GM21447 (cell line): Measurements from ENCODE around the gene SETBP1.

ENCODE experiments used
- ATAC-seq: cut with Tn5 transposase; IDR thresholded peaks from one replicate; pipeline ENCODE4 v1.9.1; 2021; ENCODE audit not compliant: unreplicated experiment

The SETBP1 gene

GRCh38 chr18:44921974-44922373 lies 241.3 kb downstream of the SETBP1 start:
- no peak for ATAC-seq

- no peak for ATAC-seq
These were observed 242.3 kb downstream of the SETBP1 start for GRCh38 chr18:44922968-44923367.

GRCh38 chr18:44924785-44925499 lies 244.3 kb downstream of the SETBP1 start:
- no peak for ATAC-seq

- no peak for ATAC-seq
These were observed 246.6 kb downstream of the SETBP1 start for GRCh38 chr18:44927127-44927849.

GRCh38 chr18:44934901-44935300 lies 254.2 kb downstream of the SETBP1 start:
- ATAC-seq = no peak

- no peak for ATAC-seq
These were observed 254.8 kb downstream of the SETBP1 start for GRCh38 chr18:44935455-44935854.

GRCh38 chr18:44936485-44936884 lies 255.8 kb downstream of the SETBP1 start:
- no peak for ATAC-seq

GRCh38 chr18:44937960-44938719 lies 257.5 kb downstream of the SETBP1 start:
- no peak for ATAC-seq

GRCh38 chr18:44938720-44939665 lies 258.3 kb downstream of the SETBP1 start:
- ATAC-seq = no peak

GRCh38 chr18:44941516-44941915 lies 260.8 kb downstream of the SETBP1 start:
- no peak for ATAC-seq

- ATAC-seq = no peak
These were observed 261.4 kb downstream of the SETBP1 start for GRCh38 chr18:44942073-44942472.

GRCh38 chr18:44943311-44943881 lies 262.7 kb downstream of the SETBP1 start:
- ATAC-seq = no peak

- ATAC-seq = no peak
These were observed 263.8 kb downstream of the SETBP1 start for GRCh38 chr18:44944461-44944860.

GRCh38 chr18:44945888-44946401 lies 265.3 kb downstream of the SETBP1 start:
- no peak for ATAC-seq

- ATAC-seq = no peak
These were observed 265.9 kb downstream of the SETBP1 start for GRCh38 chr18:44946529-44947113.

GRCh38 chr18:44949967-44950366 lies 269.3 kb downstream of the SETBP1 start:
- ATAC-seq = no peak

- ATAC-seq = no peak
These were observed 270.1 kb downstream of the SETBP1 start for GRCh38 chr18:44950685-44951195.

- no peak for ATAC-seq
These were observed 271.1 kb downstream of the SETBP1 start for GRCh38 chr18:44951748-44952147.

GRCh38 chr18:44954257-44954656 lies 273.6 kb downstream of the SETBP1 start:
- ATAC-seq = no peak

GRCh38 chr18:44955825-44956224 lies 275.1 kb downstream of the SETBP1 start:
- ATAC-seq = no peak
